Neural cell (in vitro differentiated cells): ENCODE results near the gene CEACAM19. TPM values are rescaled to one million over a fixed set of nuclear protein-coding genes. Genes with fewer than 3 reads are reported as not detected.

Experiments used
- H2AFZ ChIP-seq: fragments of 200-600, 300-800 bp; sonication (generic), shearing (Covaris generic); 2 replicates; pipeline ENCODE4 v1.6.0; 2014; ENCODE audit warnings: low read depth, mild to moderate bottlenecking, antibody characterized with exemption, low read length, moderate library complexity
- H3F3A ChIP-seq: fragments of 200-600 bp; shearing (Covaris generic); 2 replicates; pipeline ENCODE4 v1.6.1; 2016; ENCODE audit warnings: mild to moderate bottlenecking, moderate library complexity, mixed read lengths, antibody characterized with exemption, low read length; ENCODE audit not compliant: insufficient read depth, poor library complexity, severe bottlenecking
- H3K27ac ChIP-seq: fragments of 200-600, 300-800 bp; sonication (generic), shearing (Covaris generic); 2 replicates; pipeline ENCODE4 v1.5.1; 2014; ENCODE audit warnings: mild to moderate bottlenecking, low read length, moderate library complexity
- H3K27me3 ChIP-seq: fragments of 300-800, 200-600 bp; sonication (generic), shearing (Covaris generic); 2 replicates; pipeline ENCODE4 v1.6.0; 2014; ENCODE audit warnings: mild to moderate bottlenecking, low read depth, low read length, moderate library complexity; ENCODE audit not compliant: insufficient read depth
- H3K36me3 ChIP-seq: fragments of 300-800, 200-600 bp; sonication (generic), shearing (Covaris generic); 2 replicates; pipeline ENCODE4 v1.5.1; 2014; ENCODE audit warnings: mild to moderate bottlenecking, antibody characterized with exemption, low read length, moderate library complexity; ENCODE audit not compliant: insufficient read depth
- H3K4me2 ChIP-seq: fragments of 300-800, 200-600 bp; sonication (generic), shearing (Covaris generic); 2 replicates; pipeline ENCODE4 v1.6.0; 2014; ENCODE audit warnings: mild to moderate bottlenecking, low read length
- H3K4me3 ChIP-seq: fragments of 300-800, 200-600 bp; sonication (generic), shearing (Covaris generic); 2 replicates; pipeline ENCODE4 v1.5.1; 2014; ENCODE audit warnings: mild to moderate bottlenecking, low read length, moderate library complexity
- H3K79me2 ChIP-seq: fragments of 200-600 bp; shearing (Covaris generic); replicated peaks from 2 replicates; pipeline ENCODE4 v1.6.0; 2014; ENCODE audit warnings: mild to moderate bottlenecking, low read length, moderate library complexity; ENCODE audit not compliant: insufficient read depth
- H3K9ac ChIP-seq: fragments of 300-800, 200-600 bp; sonication (generic), shearing (Covaris generic); 2 replicates; pipeline ENCODE4 v1.6.1; 2016; ENCODE audit warnings: mild to moderate bottlenecking, low read length, mixed read lengths
- H3K9me2 ChIP-seq: fragments of 200-600 bp; shearing (Covaris generic); 2 replicates; pipeline ENCODE4 v1.6.1; 2016; ENCODE audit warnings: mild to moderate bottlenecking, low read length, mixed read lengths; ENCODE audit not compliant: insufficient read depth
- H3K9me3 ChIP-seq: fragments of 200-600, 300-800 bp; sonication (generic), shearing (Covaris generic); 2 replicates; pipeline ENCODE4 v1.6.1; 2016; ENCODE audit warnings: mild to moderate bottlenecking, mixed run types, low read length, moderate library complexity, mixed read lengths
- H4K20me1 ChIP-seq: fragments of 200-600 bp; shearing (Covaris generic); 2 replicates; pipeline ENCODE4 v1.6.1; 2016; ENCODE audit warnings: mild to moderate bottlenecking, mixed run types; ENCODE audit not compliant: insufficient read depth
- CTCF ChIP-seq: fragments of 450-650 bp; IDR thresholded peaks from 2 replicates; pipeline ENCODE4 v1.5.1; 2014; ENCODE audit warnings: antibody characterized with exemption, mild to moderate bottlenecking, moderate library complexity; ENCODE audit not compliant: poor library complexity, severe bottlenecking
- EP300 ChIP-seq: fragments of 450-650 bp; conservative IDR thresholded peaks from 2 replicates; pipeline ENCODE4 v1.6.1; 2014; ENCODE audit warnings: antibody characterized with exemption, mild to moderate bottlenecking, moderate library complexity; ENCODE audit not compliant: poor library complexity, severe bottlenecking
- EZH2 ChIP-seq: fragments of 200-600, 300-800 bp; shearing (Covaris generic), sonication (generic); IDR thresholded peaks from 2 replicates; pipeline ENCODE4 v1.6.1; 2014; ENCODE audit warnings: antibody characterized with exemption, low read length, borderline replicate concordance, mild to moderate bottlenecking; ENCODE audit not compliant: insufficient read depth, poor library complexity, severe bottlenecking
- MXI1 ChIP-seq: fragments of 450-650 bp; conservative IDR thresholded peaks from 2 replicates; pipeline ENCODE4 v1.6.1; 2014; ENCODE audit warnings: antibody characterized with exemption, mild to moderate bottlenecking; ENCODE audit not compliant: poor library complexity, severe bottlenecking
- POLR2AphosphoS5 ChIP-seq: IDR thresholded peaks from 2 replicates; pipeline ENCODE4 v1.6.1; 2012
- RAD21 ChIP-seq: fragments of 450-650 bp; conservative IDR thresholded peaks from 2 replicates; pipeline ENCODE4 v1.6.1; 2014; ENCODE audit warnings: antibody characterized with exemption, mild to moderate bottlenecking, moderate library complexity
- SMC3 ChIP-seq: fragments of 450-650 bp; conservative IDR thresholded peaks from 2 replicates; pipeline ENCODE4 v1.6.1; 2014; ENCODE audit warnings: antibody characterized with exemption, mild to moderate bottlenecking, moderate library complexity; ENCODE audit not compliant: poor library complexity
- TAF1 ChIP-seq: IDR thresholded peaks from 2 replicates; pipeline ENCODE4 v1.6.1; 2012; ENCODE audit warnings: low read depth
- polyA plus RNA-seq: library from polyadenylated mRNA; depleted of rRNA; stranded (reverse); fragments of >200 nt; gene quantifications from 2 replicates; pipeline ENCODE4 v1.2.3, GENCODE V29; 2014
- TF ChIP-seq, protein P1 (sequence below): IDR thresholded peaks from 2 replicates; pipeline ENCODE4 v1.6.1; 2012; ENCODE audit warnings: borderline replicate concordance

The CEACAM19 gene
- polyA plus RNA-seq, 1 donor from 2014 or later = 1.9 TPM

DNA sequence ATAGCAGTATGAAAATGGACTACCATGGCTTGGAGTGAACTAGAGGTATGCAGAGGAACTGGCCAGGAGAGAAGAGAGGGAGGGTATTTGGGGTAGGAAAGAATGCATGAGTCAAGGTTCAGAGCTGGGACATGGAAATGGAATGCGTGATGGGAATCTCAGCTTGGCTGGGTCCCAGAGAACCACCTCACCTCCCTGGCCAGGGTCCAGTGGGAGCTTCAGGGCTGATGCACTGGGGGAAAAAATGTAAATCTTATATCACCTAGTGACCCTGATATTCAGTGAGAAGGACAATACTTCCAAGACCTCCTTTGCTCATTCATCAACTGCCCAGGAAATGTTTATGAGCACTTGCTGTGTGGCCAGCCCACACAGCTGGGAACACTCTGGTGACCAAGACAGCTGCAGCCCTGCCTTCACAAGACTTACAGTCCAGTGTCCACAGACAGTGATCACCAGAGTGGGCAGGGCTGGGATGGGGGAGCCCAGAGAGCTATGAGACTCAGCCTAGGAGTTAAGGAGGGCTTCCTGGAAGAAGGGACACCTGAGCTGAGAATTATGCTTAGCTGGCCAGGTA, 45.1 kb upstream of the CEACAM19 start:
- Histone ChIP-seq H3K27me3 (no peaks in the 10 kb centered on the region), H4K20me1 (no peaks in the 10 kb centered on the region), H2AFZ (no peak overlapping the region), H3F3A (no peaks in the 10 kb centered on the region), H3K4me2 (no peak overlapping the region), H3K9ac (no peak overlapping the region), H3K36me3 (no peaks in the 10 kb centered on the region), H3K9me3 (no peaks in the 10 kb centered on the region), H3K27ac (no peak overlapping the region), H3K9me2 (no peaks in the 10 kb centered on the region), H3K4me3 (no peak overlapping the region), H3K79me2 (no peaks in the 10 kb centered on the region)
- TF ChIP-seq CTCF (no peak), POLR2AphosphoS5 (no peak), EZH2 (no peak), RAD21 (no peak), TAF1 (no peak), SMC3 (no peak), MXI1 (no peak), EP300 (no peak)
- TF ChIP-seq, protein P1, sequence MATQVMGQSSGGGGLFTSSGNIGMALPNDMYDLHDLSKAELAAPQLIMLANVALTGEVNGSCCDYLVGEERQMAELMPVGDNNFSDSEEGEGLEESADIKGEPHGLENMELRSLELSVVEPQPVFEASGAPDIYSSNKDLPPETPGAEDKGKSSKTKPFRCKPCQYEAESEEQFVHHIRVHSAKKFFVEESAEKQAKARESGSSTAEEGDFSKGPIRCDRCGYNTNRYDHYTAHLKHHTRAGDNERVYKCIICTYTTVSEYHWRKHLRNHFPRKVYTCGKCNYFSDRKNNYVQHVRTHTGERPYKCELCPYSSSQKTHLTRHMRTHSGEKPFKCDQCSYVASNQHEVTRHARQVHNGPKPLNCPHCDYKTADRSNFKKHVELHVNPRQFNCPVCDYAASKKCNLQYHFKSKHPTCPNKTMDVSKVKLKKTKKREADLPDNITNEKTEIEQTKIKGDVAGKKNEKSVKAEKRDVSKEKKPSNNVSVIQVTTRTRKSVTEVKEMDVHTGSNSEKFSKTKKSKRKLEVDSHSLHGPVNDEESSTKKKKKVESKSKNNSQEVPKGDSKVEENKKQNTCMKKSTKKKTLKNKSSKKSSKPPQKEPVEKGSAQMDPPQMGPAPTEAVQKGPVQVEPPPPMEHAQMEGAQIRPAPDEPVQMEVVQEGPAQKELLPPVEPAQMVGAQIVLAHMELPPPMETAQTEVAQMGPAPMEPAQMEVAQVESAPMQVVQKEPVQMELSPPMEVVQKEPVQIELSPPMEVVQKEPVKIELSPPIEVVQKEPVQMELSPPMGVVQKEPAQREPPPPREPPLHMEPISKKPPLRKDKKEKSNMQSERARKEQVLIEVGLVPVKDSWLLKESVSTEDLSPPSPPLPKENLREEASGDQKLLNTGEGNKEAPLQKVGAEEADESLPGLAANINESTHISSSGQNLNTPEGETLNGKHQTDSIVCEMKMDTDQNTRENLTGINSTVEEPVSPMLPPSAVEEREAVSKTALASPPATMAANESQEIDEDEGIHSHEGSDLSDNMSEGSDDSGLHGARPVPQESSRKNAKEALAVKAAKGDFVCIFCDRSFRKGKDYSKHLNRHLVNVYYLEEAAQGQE = no peak

- H2AFZ ChIP-seq = no peak overlapping the region
- H3K9me2 ChIP-seq = no peaks in the 10 kb centered on the region
- no peaks in the 10 kb centered on the region for H3K36me3 ChIP-seq
- H3K9me3 ChIP-seq = no peaks in the 10 kb centered on the region
- H3K4me2 ChIP-seq = no peak overlapping the region
- H3F3A ChIP-seq = no peaks in the 10 kb centered on the region
- H3K79me2 ChIP-seq = no peaks in the 10 kb centered on the region
- H3K27ac ChIP-seq = no peak overlapping the region
- TF ChIP-seq MXI1 (no peak), RAD21 (no peak), SMC3 (no peak), EZH2 (no peak), CTCF (no peak), EP300 (no peak), POLR2AphosphoS5 (no peak), TAF1 (no peak)
- TF ChIP-seq, protein P1 = no peak
- H3K27me3 ChIP-seq = no peaks in the 10 kb centered on the region
- H3K9ac ChIP-seq = no peak overlapping the region
- H3K4me3 ChIP-seq = no peak overlapping the region
- H4K20me1 ChIP-seq = no peaks in the 10 kb centered on the region
Observed at GRCh38 chr19:44627631-44628030, 43.7 kb upstream of the CEACAM19 start.
